H9 (cell line): ENCODE results near the gene HOXC12. TPM values are rescaled to one million over a fixed set of nuclear protein-coding genes. Genes with fewer than 3 reads are reported as not detected.

Source experiments
- DNase-seq: peaks from one replicate; pipeline ENCODE4 v3.0.0-alpha.2; 2017
- H2AFZ ChIP-seq: one replicate; pipeline ENCODE4 v1.6.1; 2013; ENCODE audit warnings: mild to moderate bottlenecking, low read length, control low read depth, moderate library complexity
- H2AK5ac ChIP-seq: 2 replicates; pipeline ENCODE4 v1.6.1; 2013; ENCODE audit warnings: low read length, control low read depth, mixed read lengths; ENCODE audit not compliant: insufficient read length
- H2BK120ac ChIP-seq: one replicate; pipeline ENCODE4 v1.6.1; 2013; ENCODE audit warnings: low read depth, mild to moderate bottlenecking, low read length, control low read depth, inconsistent platforms; ENCODE audit not compliant: poor library complexity, severe bottlenecking
- H2BK12ac ChIP-seq: 2 replicates; pipeline ENCODE4 v1.6.1; 2013; ENCODE audit warnings: low read length, control low read depth, mixed read lengths, low read depth; ENCODE audit not compliant: insufficient read length
- H2BK15ac ChIP-seq: 2 replicates; pipeline ENCODE4 v1.6.1; 2013; ENCODE audit warnings: low read depth, low read length, control low read depth
- H2BK20ac ChIP-seq: one replicate; pipeline ENCODE4 v1.6.1; 2013; ENCODE audit warnings: low read depth, mild to moderate bottlenecking, low read length, control low read depth, inconsistent platforms; ENCODE audit not compliant: poor library complexity, severe bottlenecking
- H2BK5ac ChIP-seq: 2 replicates; pipeline ENCODE4 v1.6.1; 2013; ENCODE audit warnings: low read length, control low read depth, mixed read lengths; ENCODE audit not compliant: insufficient read length
- H3K14ac ChIP-seq: 2 replicates; pipeline ENCODE4 v1.6.1; 2013; ENCODE audit warnings: low read length, control low read depth; ENCODE audit not compliant: insufficient read depth
- H3K18ac ChIP-seq: 2 replicates; pipeline ENCODE4 v1.6.1; 2013; ENCODE audit warnings: low read depth, mild to moderate bottlenecking, mixed read lengths, low read length, control low read depth; ENCODE audit not compliant: insufficient read length
- H3K23ac ChIP-seq: 2 replicates; pipeline ENCODE4 v1.6.1; 2013; ENCODE audit warnings: low read length, control low read depth, mixed read lengths, low read depth; ENCODE audit not compliant: insufficient read length
- H3K23me2 ChIP-seq: 2 replicates; pipeline ENCODE4 v1.6.1; 2013; ENCODE audit warnings: low read depth, mild to moderate bottlenecking, mixed read lengths, low read length, control low read depth; ENCODE audit not compliant: insufficient read length, poor library complexity, severe bottlenecking
- H3K27ac ChIP-seq: 2 replicates; pipeline ENCODE4 v1.5.1; 2013; ENCODE audit warnings: low read length, control low read depth, mixed read lengths, low read depth; ENCODE audit not compliant: insufficient read length
- H3K27me3 ChIP-seq: 2 replicates; pipeline ENCODE4 v1.6.1; 2013; ENCODE audit warnings: low read length, control low read depth, inconsistent platforms; ENCODE audit not compliant: insufficient read depth
- H3K4ac ChIP-seq: 2 replicates; pipeline ENCODE4 v1.6.1; 2013; ENCODE audit warnings: low read depth, mild to moderate bottlenecking, control low read depth, inconsistent platforms, low read length, moderate library complexity
- H3K4me1 ChIP-seq: 2 replicates; pipeline ENCODE4 v1.6.1; 2013; ENCODE audit warnings: low read length, control low read depth, inconsistent platforms; ENCODE audit not compliant: insufficient read depth
- H3K4me2 ChIP-seq: 2 replicates; pipeline ENCODE4 v1.6.1; 2013; ENCODE audit warnings: low read length, control low read depth, mixed read lengths; ENCODE audit not compliant: insufficient read length, insufficient read depth
- H3K56ac ChIP-seq: 2 replicates; pipeline ENCODE4 v1.6.1; 2013; ENCODE audit warnings: low read depth, mild to moderate bottlenecking, mixed read lengths, low read length, control low read depth; ENCODE audit not compliant: insufficient read length
- H3K79me1 ChIP-seq: 2 replicates; pipeline ENCODE4 v1.6.1; 2013; ENCODE audit warnings: low read depth, mild to moderate bottlenecking, moderate library complexity, low read length, control low read depth, inconsistent platforms; ENCODE audit not compliant: insufficient read depth, poor library complexity, severe bottlenecking
- H3K79me2 ChIP-seq: 2 replicates; pipeline ENCODE4 v1.6.1; 2013; ENCODE audit warnings: low read length, control low read depth, inconsistent platforms; ENCODE audit not compliant: insufficient read depth
- H3K9ac ChIP-seq: 2 replicates; pipeline ENCODE4 v1.6.1; 2013; ENCODE audit warnings: low read length, control low read depth, mixed read lengths; ENCODE audit not compliant: insufficient read length; ENCODE audit errors: extremely low read depth
- H3K9me3 ChIP-seq: one replicate; pipeline ENCODE4 v1.6.1; 2013; ENCODE audit warnings: low read depth, low read length, inconsistent platforms; ENCODE audit not compliant: control insufficient read depth
- H3T11ph ChIP-seq: one replicate; pipeline ENCODE4 v1.6.1; 2013; ENCODE audit warnings: mild to moderate bottlenecking, low read length, control low read depth, inconsistent platforms
- H4K20me1 ChIP-seq: one replicate; pipeline ENCODE4 v1.6.1; 2013; ENCODE audit not compliant: control insufficient read depth, insufficient read length, insufficient read depth
- H4K5ac ChIP-seq: 2 replicates; pipeline ENCODE4 v1.6.1; 2013; ENCODE audit warnings: low read depth, mild to moderate bottlenecking, mixed read lengths, low read length, control low read depth; ENCODE audit not compliant: insufficient read length
- H4K8ac ChIP-seq: replicated peaks from 2 replicates; pipeline ENCODE4 v1.6.1; 2013; ENCODE audit warnings: low read length, control low read depth, mixed read lengths, low read depth; ENCODE audit not compliant: insufficient read length
- H4K91ac ChIP-seq: 2 replicates; pipeline ENCODE4 v1.6.1; 2013; ENCODE audit warnings: low read depth, mild to moderate bottlenecking, moderate library complexity, mixed read lengths, low read length, control low read depth; ENCODE audit not compliant: insufficient read length
- H3K27ac Mint-ChIP-seq, 3 experiments: 2 replicates in 2 of 3; 3 replicates in 1 of 3; pipeline ENCODE4 v1.8.0; 2020 to 2021; ENCODE audit warnings: mixed read lengths in 3 of 3, mild to moderate bottlenecking in 1 of 3, moderate library complexity in 1 of 3
- H3K27me3 Mint-ChIP-seq: 2 replicates; pipeline ENCODE4 v1.8.0; 2021; ENCODE audit warnings: low read depth, mild to moderate bottlenecking, moderate library complexity, mixed read lengths
- H3K36me3 Mint-ChIP-seq, 3 experiments: 2 replicates in 2 of 3; 3 replicates in 1 of 3; pipeline ENCODE4 v1.8.0; 2020 to 2021; ENCODE audit warnings: low read depth in 3 of 3, mixed read lengths in 3 of 3; ENCODE audit not compliant: insufficient read depth in 1 of 3
- H3K4me1 Mint-ChIP-seq, 2 experiments: 2 replicates each; pipeline ENCODE4 v1.8.0; 2020; ENCODE audit warnings: mixed read lengths in 2 of 2
- H3K4me3 Mint-ChIP-seq, 2 experiments: 2 replicates in 1 of 2; 3 replicates in 1 of 2; pipeline ENCODE4 v1.8.0; 2020 to 2021; ENCODE audit warnings: mild to moderate bottlenecking in 2 of 2, mixed read lengths in 2 of 2, moderate library complexity in 1 of 2
- H3K9me3 Mint-ChIP-seq, 2 experiments: 2 replicates in 1 of 2; 3 replicates in 1 of 2; pipeline ENCODE4 v1.8.0; 2020; ENCODE audit warnings: mild to moderate bottlenecking in 2 of 2, mixed read lengths in 2 of 2, moderate library complexity in 1 of 2
- CTCF ChIP-seq: fragments of 200-600 bp; sonication (generic); conservative IDR thresholded peaks from 3 replicates; pipeline ENCODE4 v1.8.0; 2021; ENCODE audit warnings: antibody characterized with exemption, mild to moderate bottlenecking
- WGBS: extraction: QIAGEN DNeasy Blood & Tissue Kit; methylation state at CpG from one replicate; pipeline ENCODE4 v1.1.7; 2013; ENCODE audit warnings: missing lambda C conversion rate, low lambda C conversion rate, mixed read lengths; ENCODE audit not compliant: insufficient read length; ENCODE audit errors: extremely low coverage; 5-methylcytosine and 5-hydroxymethylcytosine counted together
- total RNA-seq: library from RNA; stranded (reverse); gene quantifications from 2 replicates; pipeline ENCODE4 v1.2.1, GENCODE V29; 2021

Gene HOXC12
- total RNA-seq, 1 experiment from 2014 or later, result not detected

GRCh38 chr12:53980104-53980801, 25.6 kb downstream of the HOXC12 start:
- Histone ChIP-seq H3T11ph (no peak overlapping the region), H2BK12ac (no peak overlapping the region), H4K8ac (no peak overlapping the region), H3K79me1 (no peaks in the 10 kb centered on the region), H3K23me2 (no peaks in the 10 kb centered on the region), H3K27ac (no peak overlapping the region), H4K91ac (no peak overlapping the region), H2BK15ac (no peak overlapping the region), H3K18ac (no peak overlapping the region), H4K20me1 (no peaks in the 10 kb centered on the region), H2AFZ (no peak overlapping the region), H2AK5ac (no peak overlapping the region), H2BK20ac (no peak overlapping the region), H3K56ac (no peak overlapping the region), H3K14ac (no peak overlapping the region), H3K4me2 (no peak overlapping the region), H3K4ac (no peak overlapping the region), H3K9me3 (no peaks in the 10 kb centered on the region), H3K79me2 (no peaks in the 10 kb centered on the region), H3K4me1 (no peaks in the 10 kb centered on the region), H4K5ac (no peak overlapping the region), H3K27me3 (peaks cover 94% of the 10 kb centered on the region), H3K23ac (no peak overlapping the region), H2BK120ac (no peak overlapping the region), H3K9ac (no peak overlapping the region), H2BK5ac (no peak overlapping the region)
- no CpG with 5 or more reads among the region's 7 CpGs for WGBS
- no peak overlapping the region for H3K4me3 Mint-ChIP-seq
- peaks cover 12 to 15% of the 10 kb centered on the region in 2 experiments; a peak in 4 of 5 replicates for H3K9me3 Mint-ChIP-seq
- H3K27me3 Mint-ChIP-seq, result peaks cover 100% of the 10 kb centered on the region
- TF ChIP-seq CTCF, result no peak
- H3K27ac Mint-ChIP-seq, result no peak overlapping the region
- no peak for DNase-seq
- H3K4me1 Mint-ChIP-seq, result peaks cover 6 to 14% of the 10 kb centered on the region in 2 experiments
- peaks cover 0 to 2% (median 2%) of the 10 kb centered on the region in 3 experiments; a peak in 3 of 7 replicates for H3K36me3 Mint-ChIP-seq
